ENCODE measurements around the gene AHCTF1.

AHCTF1 gene

GRCh38 chr1:246798606-246799496 is 132.9 kb downstream of the AHCTF1 start:
- DNase-seq (ENCODE audit: low spot score), result no peak

- DNase-seq (ENCODE audit: low spot score), result no peak
These were observed 133.6 kb downstream of the AHCTF1 start for GRCh38 chr1:246798107-246798506.

- no peak for DNase-seq (ENCODE audit: low spot score)
These were observed 134.2 kb downstream of the AHCTF1 start for GRCh38 chr1:246797597-246797996.

- DNase-seq (ENCODE audit: low spot score), result no peak
These were observed 134.6 kb downstream of the AHCTF1 start for GRCh38 chr1:246797157-246797556.

GRCh38 chr1:246795906-246796694 is 135.6 kb downstream of the AHCTF1 start:
- no peak for DNase-seq (ENCODE audit: low spot score)

GRCh38 chr1:246794828-246795671 is 136.7 kb downstream of the AHCTF1 start:
- no peak for DNase-seq (ENCODE audit: low spot score)

- DNase-seq (ENCODE audit: low spot score), result no peak
These were observed 137.5 kb downstream of the AHCTF1 start for GRCh38 chr1:246794048-246794827.

- DNase-seq (ENCODE audit: low spot score), result no peak
These were observed 138.3 kb downstream of the AHCTF1 start for GRCh38 chr1:246793356-246793896.

GRCh38 chr1:246792603-246793002 is 139.1 kb downstream of the AHCTF1 start:
- no peak for DNase-seq (ENCODE audit: low spot score)

GRCh38 chr1:246791303-246791918 is 140.3 kb downstream of the AHCTF1 start:
- DNase-seq (ENCODE audit: low spot score), result no peak

- DNase-seq (ENCODE audit: low spot score), result no peak
These were observed 140.9 kb downstream of the AHCTF1 start for GRCh38 chr1:246790833-246791232.

GRCh38 chr1:246790364-246790763 is 141.4 kb downstream of the AHCTF1 start:
- DNase-seq (ENCODE audit: low spot score), result no peak

- no peak for DNase-seq (ENCODE audit: low spot score)
These were observed 142.1 kb downstream of the AHCTF1 start for GRCh38 chr1:246789454-246790339.
